ENCODE measurements around the gene TAT.
"Not testable (repeated sequence)": the region's sequence is repeated elsewhere in the genome, so short reads cannot be mapped to it uniquely, and the experiment has no call there.

The TAT gene

GRCh38 chr16:71576971-71577370 is at the start of gene TAT:
TAT (minus strand) TSS chr16:71577092; CDS start chr16:71576415, 677 bp downstream.
- DNase-seq, result no peak

GRCh38 chr16:71626018-71626857 is 49.3 kb upstream of the TAT start, which contains the start of gene MARVELD3:
MARVELD3 (plus strand) TSS chr16:71626184; CDS start chr16:71626230, 46 bp downstream.
- DNase-seq, result no peak

GRCh38 chr16:71625113-71625850 is 48.4 kb upstream of the TAT start:
- DNase-seq, result no peak

GRCh38 chr16:71623597-71623996 is 46.7 kb upstream of the TAT start:
- no peak for DNase-seq

GRCh38 chr16:71622088-71622487 is 45.2 kb upstream of the TAT start:
- no peak for DNase-seq

- no peak for DNase-seq
Measured at GRCh38 chr16:71618429-71618828, 41.5 kb upstream of the TAT start.

- DNase-seq, result not testable (repeated sequence)
Measured at GRCh38 chr16:71614956-71615355, 38.1 kb upstream of the TAT start.

- DNase-seq, result peak; percentile 81
Measured at GRCh38 chr16:71610936-71611871, 34.3 kb upstream of the TAT start.

- DNase-seq, result no peak
Measured at GRCh38 chr16:71610447-71610846, 33.6 kb upstream of the TAT start.

- no peak for DNase-seq
Measured at GRCh38 chr16:71609066-71609465, 32.2 kb upstream of the TAT start.

- DNase-seq, result no peak
Measured at GRCh38 chr16:71600822-71601221, 23.9 kb upstream of the TAT start.

- not testable (repeated sequence) for DNase-seq
Measured at GRCh38 chr16:71598426-71598825, 21.5 kb upstream of the TAT start.

GRCh38 chr16:71595340-71595826 is 18.5 kb upstream of the TAT start:
- not testable (repeated sequence) for DNase-seq

GRCh38 chr16:71594000-71594646 is 17.2 kb upstream of the TAT start:
- DNase-seq, result no peak

- DNase-seq, result no peak
Measured at GRCh38 chr16:71593048-71593999, 16.4 kb upstream of the TAT start.

- DNase-seq, result no peak
Measured at GRCh38 chr16:71591917-71592316, 15.0 kb upstream of the TAT start.

- DNase-seq, result no peak
Measured at GRCh38 chr16:71590584-71590983, 13.7 kb upstream of the TAT start.

- not testable (repeated sequence) for DNase-seq
Measured at GRCh38 chr16:71590071-71590470, 13.2 kb upstream of the TAT start.

- not testable (repeated sequence) for DNase-seq
Measured at GRCh38 chr16:71589334-71589733, 12.4 kb upstream of the TAT start.

GRCh38 chr16:71585318-71585703 is 8.4 kb upstream of the TAT start:
- DNase-seq, result no peak

Measured in NCI-H82 (cell line).